BJ (cell line): ENCODE measurements around the gene SLAMF7. TPM values are rescaled to one million over a fixed set of nuclear protein-coding genes. Genes with fewer than 3 reads are reported as not detected.

ENCODE experiments used
- CTCF ChIA-PET: fragments of 350-600 bp; formaldehyde crosslinking; extraction: SDS; loops from one replicate; lab custom pipeline; 2021; ENCODE audit warnings: antibody characterized with exemption, inconsistent platforms; lab: Yijun Ruan, JAX
- POLR2A ChIA-PET: fragments of 300-600 bp; sonication (Branson Sonifier 250); formaldehyde crosslinking; extraction: SDS; loops from one replicate; lab custom pipeline; 2021; ENCODE audit warnings: antibody characterized with exemption; lab: Charles Lee
- DNase-seq: peaks from one replicate; pipeline ENCODE4 v3.0.0-alpha.2; 2011; ENCODE audit warnings: low read depth
- H3K27me3 ChIP-seq: 2 replicates; pipeline ENCODE4 v1.6.0; 2011; ENCODE audit warnings: low read length; ENCODE audit not compliant: control insufficient read depth, insufficient read depth
- H3K36me3 ChIP-seq: 2 replicates; pipeline ENCODE4 v1.5.1; 2011; ENCODE audit warnings: low read length; ENCODE audit not compliant: control insufficient read depth, insufficient read depth
- H3K4me3 ChIP-seq: 2 replicates; pipeline ENCODE4 v1.5.1; 2011; ENCODE audit warnings: low read depth, mild to moderate bottlenecking, control low read depth, low read length
- polyA plus RNA-seq: library from polyadenylated mRNA; depleted of rRNA; stranded (reverse); fragments of >200 nt; gene quantifications from 2 replicates; pipeline ENCODE4 v1.2.3, GENCODE V29; 2011
- TF ChIP-seq, protein P1 (sequence below): IDR thresholded peaks from 2 replicates; pipeline ENCODE4 v1.5.1; 2011; ENCODE audit warnings: low read depth, mild to moderate bottlenecking, control low read depth, inconsistent platforms, low read length, moderate library complexity; ENCODE audit not compliant: insufficient read depth

Gene SLAMF7
- polyA plus RNA-seq, 1 experiment = not detected

DNA sequence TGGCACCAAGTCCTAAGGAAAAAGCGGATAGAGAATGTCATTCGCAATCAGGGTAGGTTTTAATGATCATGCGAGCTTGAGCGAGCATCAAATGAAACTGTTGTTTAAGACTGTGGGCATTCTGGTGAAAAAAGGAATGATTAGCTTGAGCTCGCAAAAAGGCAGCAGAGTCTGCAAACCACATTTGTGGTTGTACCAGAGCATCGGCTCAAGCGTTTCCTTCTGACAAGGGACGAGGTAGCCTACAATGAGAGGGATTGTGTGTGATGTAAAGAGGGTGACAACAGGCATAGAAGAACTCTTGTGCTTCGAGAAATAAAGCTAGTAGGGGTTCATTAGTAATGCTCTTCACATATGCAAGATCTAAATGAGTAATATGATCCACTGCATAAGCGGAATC is 16.3 kb upstream of the SLAMF7 start:
- CTCF ChIA-PET = interaction anchor here (0.9 to 1.6 kb wide), 2 partner anchors 12 to 47 kb away, joined by 3 to 4 read pairs; partner anchors contain the start of gene CD48
- no peak for DNase-seq
- POLR2A ChIA-PET = no interaction called here
- TF ChIP-seq, protein P1, sequence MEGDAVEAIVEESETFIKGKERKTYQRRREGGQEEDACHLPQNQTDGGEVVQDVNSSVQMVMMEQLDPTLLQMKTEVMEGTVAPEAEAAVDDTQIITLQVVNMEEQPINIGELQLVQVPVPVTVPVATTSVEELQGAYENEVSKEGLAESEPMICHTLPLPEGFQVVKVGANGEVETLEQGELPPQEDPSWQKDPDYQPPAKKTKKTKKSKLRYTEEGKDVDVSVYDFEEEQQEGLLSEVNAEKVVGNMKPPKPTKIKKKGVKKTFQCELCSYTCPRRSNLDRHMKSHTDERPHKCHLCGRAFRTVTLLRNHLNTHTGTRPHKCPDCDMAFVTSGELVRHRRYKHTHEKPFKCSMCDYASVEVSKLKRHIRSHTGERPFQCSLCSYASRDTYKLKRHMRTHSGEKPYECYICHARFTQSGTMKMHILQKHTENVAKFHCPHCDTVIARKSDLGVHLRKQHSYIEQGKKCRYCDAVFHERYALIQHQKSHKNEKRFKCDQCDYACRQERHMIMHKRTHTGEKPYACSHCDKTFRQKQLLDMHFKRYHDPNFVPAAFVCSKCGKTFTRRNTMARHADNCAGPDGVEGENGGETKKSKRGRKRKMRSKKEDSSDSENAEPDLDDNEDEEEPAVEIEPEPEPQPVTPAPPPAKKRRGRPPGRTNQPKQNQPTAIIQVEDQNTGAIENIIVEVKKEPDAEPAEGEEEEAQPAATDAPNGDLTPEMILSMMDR = no peak
- H3K36me3 ChIP-seq = no peaks in the 10 kb centered on the region
- H3K4me3 ChIP-seq = no peak overlapping the region
- no peaks in the 10 kb centered on the region for H3K27me3 ChIP-seq

DNA sequence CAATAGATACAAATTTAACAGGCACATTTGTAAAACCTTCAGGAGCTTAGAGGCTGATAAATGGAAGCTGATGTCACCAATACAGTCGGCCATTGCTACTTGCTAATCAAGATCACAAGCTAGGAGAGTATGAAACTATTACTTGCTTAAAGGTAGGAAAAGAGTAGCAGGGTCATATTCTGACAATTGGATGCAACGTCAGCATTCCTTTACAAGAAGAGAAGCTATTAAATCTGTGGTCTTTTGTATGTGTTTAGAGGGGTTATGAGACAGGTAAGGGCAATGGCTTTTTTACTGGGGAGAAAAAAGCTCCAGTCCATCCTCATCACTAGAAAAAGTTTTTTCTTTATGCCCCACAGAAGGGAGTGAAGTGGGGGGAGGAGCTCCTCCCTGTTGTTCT is 15.7 kb upstream of the SLAMF7 start:
- TF ChIP-seq, protein P1 = no peak
- H3K4me3 ChIP-seq = no peak overlapping the region
- CTCF ChIA-PET = interaction anchor here (0.9 to 1.6 kb wide), 2 partner anchors 12 to 48 kb away, joined by 3 to 4 read pairs; partner anchors contain the start of gene CD48
- H3K27me3 ChIP-seq = no peaks in the 10 kb centered on the region
- POLR2A ChIA-PET = no interaction called here
- H3K36me3 ChIP-seq = no peaks in the 10 kb centered on the region
- no peak for DNase-seq

DNA sequence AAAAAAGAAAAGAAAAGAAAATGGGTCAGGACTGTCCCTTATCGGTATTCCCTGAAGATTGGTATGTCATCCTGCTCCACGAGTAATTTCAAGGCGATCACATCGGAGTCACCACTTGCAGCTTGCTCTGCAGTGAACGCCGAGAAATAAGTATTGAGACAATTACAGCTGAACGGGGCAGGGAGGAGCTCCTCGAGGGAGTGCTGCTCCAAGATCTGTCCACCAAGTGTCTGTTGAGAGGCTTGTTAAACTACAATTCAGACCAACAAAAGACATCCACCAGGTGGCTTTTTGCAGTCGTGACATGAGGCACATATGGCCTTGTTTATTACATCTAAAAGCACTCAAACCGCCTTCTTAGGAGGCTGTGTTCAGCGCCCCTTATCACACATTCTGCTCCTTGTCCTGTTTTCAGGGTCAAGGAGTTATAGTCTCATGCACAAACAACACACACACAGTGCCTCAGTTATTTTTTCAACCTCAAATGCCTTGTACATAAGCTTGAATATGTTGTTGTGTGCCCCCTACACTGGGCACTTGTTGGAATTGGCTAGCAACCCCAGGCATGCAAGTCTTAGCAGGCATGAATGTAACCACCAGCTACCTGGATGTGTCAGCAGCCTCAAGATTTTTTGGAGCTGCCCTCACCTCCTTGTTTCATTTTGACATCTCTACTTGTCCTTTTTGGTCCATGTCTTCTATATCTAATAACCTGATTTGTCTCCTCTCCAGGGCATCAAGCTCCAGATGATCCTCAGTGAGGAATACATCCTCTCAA is 14.4 kb upstream of the SLAMF7 start:
- POLR2A ChIA-PET = no interaction called here
- Histone ChIP-seq H3K4me3 (no peak overlapping the region), H3K27me3 (no peaks in the 10 kb centered on the region), H3K36me3 (no peaks in the 10 kb centered on the region)
- DNase-seq = no peak
- CTCF ChIA-PET = interaction anchor here (0.8 to 5.4 kb wide), 4 partner anchors 11 to 372 kb away, joined by 3 to 40 read pairs (median 4); partner anchors contain the start of gene ITLN2
- TF ChIP-seq, protein P1 = no peak

DNA sequence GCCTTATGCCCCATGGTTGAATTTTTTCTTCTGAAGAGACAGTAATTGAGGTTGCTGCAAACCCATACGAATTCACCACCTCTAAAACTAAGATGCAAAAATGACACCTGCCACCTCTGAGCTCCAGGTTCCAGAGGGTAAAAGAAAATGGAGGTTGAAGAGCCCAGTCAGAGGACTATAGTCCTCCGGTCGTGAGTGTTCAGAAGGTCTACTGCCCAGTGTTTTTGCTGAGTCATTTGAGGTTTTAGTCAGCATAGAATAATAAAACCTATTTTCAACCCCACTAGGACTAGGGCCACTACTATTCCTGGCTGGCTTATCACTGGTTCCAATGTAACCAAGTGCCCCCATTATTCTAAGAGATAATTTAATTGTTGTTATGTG is 12.9 kb upstream of the SLAMF7 start:
- POLR2A ChIA-PET = no interaction called here
- DNase-seq = no peak
- H3K4me3 ChIP-seq = no peak overlapping the region
- H3K27me3 ChIP-seq = no peaks in the 10 kb centered on the region
- CTCF ChIA-PET = interaction anchor here (5.4 kb wide), 1 partner anchor 227 kb away, joined by 40 read pairs; the partner anchor contains the start of gene ITLN2
- TF ChIP-seq, protein P1 = no peak
- no peaks in the 10 kb centered on the region for H3K36me3 ChIP-seq

DNA sequence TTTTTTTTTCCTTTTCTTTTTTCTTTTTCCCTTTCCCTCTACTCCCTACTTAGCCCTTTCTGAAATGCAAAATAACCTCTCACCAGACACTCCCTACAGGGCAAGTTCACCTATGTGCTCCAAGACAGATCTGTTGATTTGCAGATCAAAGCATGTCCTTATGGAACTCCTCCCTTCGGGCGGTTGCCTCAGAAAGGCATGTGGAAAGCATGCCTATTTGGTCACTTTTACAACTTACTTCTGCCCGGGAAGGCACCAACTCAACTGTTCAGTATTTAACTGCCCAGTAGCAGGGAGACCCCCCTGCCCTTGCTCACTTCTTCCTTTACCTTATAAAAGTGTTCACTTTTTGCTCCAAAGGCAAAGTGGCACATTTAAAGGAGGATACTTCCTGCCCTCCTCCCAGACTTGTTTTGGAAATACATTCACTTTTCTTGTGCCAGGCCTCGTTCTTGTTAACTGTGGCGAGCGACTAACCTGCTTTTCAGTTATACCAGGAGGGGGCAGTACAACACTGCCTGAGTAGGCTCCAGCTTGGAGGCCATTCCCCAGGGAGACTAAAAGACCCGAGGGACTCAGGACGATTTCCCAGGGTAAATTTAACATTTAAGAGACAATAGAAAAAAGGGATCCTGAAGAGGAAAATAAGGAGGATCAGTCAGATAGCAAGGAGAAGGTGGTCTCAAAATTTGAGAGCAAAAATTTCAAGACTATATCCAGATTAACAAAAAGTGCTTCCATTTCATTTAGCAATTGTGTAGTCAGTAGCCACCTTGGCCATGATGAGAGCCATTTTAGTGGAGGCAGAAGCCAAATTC is 12.3 kb upstream of the SLAMF7 start:
- Histone ChIP-seq H3K36me3 (no peaks in the 10 kb centered on the region), H3K27me3 (no peaks in the 10 kb centered on the region), H3K4me3 (no peak overlapping the region)
- TF ChIP-seq, protein P1 = peak; percentile 72
- CTCF ChIA-PET = interaction anchor here (1.2 to 5.4 kb wide), 3 partner anchors 12 to 226 kb away, joined by 5 to 40 read pairs (median 10); partner anchors contain the start of genes ITLN2 and SLAMF7
- POLR2A ChIA-PET = no interaction called here
- no peak for DNase-seq
